Vagina (tissue), 2 donors: ENCODE results near the gene UGT1A6. TPM values are rescaled to one million over a fixed set of nuclear protein-coding genes. Genes with fewer than 3 reads are reported as not detected.

Experiments used
- DNase-seq, 2 donors: peaks; one replicate each; pipeline ENCODE4 v3.0.0-alpha.2; 2017; ENCODE audit errors: extremely low spot score in 2 of 2
- H3K27ac ChIP-seq: fragments of 200-600 bp; sonication (generic); one replicate; pipeline ENCODE4 v1.5.1; 2019
- H3K27me3 ChIP-seq: fragments of 200-600 bp; sonication (generic); one replicate; pipeline ENCODE4 v1.5.1; 2019
- H3K36me3 ChIP-seq, 2 donors: fragments of 200-600 bp; sonication (generic); one replicate each; pipeline ENCODE4 v1.5.1; 2017 to 2019
- H3K4me1 ChIP-seq: fragments of 200-600 bp; sonication (generic); one replicate; pipeline ENCODE4 v1.5.1; 2019
- H3K4me3 ChIP-seq, 2 donors: fragments of 200-600 bp; sonication (generic); 1 replicate in 1 of 2; 2 replicates in 1 of 2; pipeline ENCODE4 v1.5.1; 2016 to 2019
- H3K9me3 ChIP-seq: fragments of 200-600 bp; sonication (generic); one replicate; pipeline ENCODE4 v1.5.1; 2019
- CTCF ChIP-seq, 3 experiments: fragments of 450-650 bp in 2 of 3; fragments of 200-600 bp in 1 of 3; sonication (generic) in 1 of 3; IDR thresholded peaks; one replicate each; pipeline ENCODE4 v1.5.1; 2017 to 2019; ENCODE audit warnings: antibody characterized with exemption in 3 of 3, mild to moderate bottlenecking in 2 of 3, moderate library complexity in 2 of 3
- POLR2A ChIP-seq, 2 donors: fragments of 450-650 bp; IDR thresholded peaks; one replicate each; pipeline ENCODE4 v1.6.1; 2017; ENCODE audit warnings: antibody characterized with exemption in 2 of 2, mild to moderate bottlenecking in 2 of 2, moderate library complexity in 2 of 2
- POLR2AphosphoS5 ChIP-seq, 2 donors: sonication (generic); formaldehyde crosslinking; IDR thresholded peaks; one replicate each; pipeline ENCODE4 v1.9.0; 2017; ENCODE audit warnings: antibody characterized with exemption in 2 of 2, mild to moderate bottlenecking in 2 of 2, low read depth in 1 of 2; ENCODE audit not compliant: insufficient read depth in 1 of 2
- intact Hi-C: fragments of 100-400 bp; cut with DNase I; formaldehyde crosslinking; loops from one replicate; pipeline ENCODE4 v1.15.1; 2023
- total RNA-seq: library from RNA; depleted of rRNA; stranded (reverse); fragments of >200 nt; gene quantifications from one replicate; pipeline ENCODE4 v1.2.3, GENCODE V29; 2016

UGT1A6 gene
- total RNA-seq, 1 donor from 2014 or later = 14.0 TPM

- H3K9me3 ChIP-seq = no peaks in the 10 kb centered on the region
- no peaks in the 10 kb centered on the region for H3K36me3 ChIP-seq
- H3K4me3 ChIP-seq = no peak overlapping the region
- no peak for DNase-seq
- intact Hi-C loops = no loop called here
- H3K27me3 ChIP-seq = no peaks in the 10 kb centered on the region
- TF ChIP-seq POLR2AphosphoS5 (IDR thresholded peaks at IDR 0.05; ENCODE audit: insufficient read depth in 1 of 2, low read depth in 1 of 2) = no peak
- H3K4me1 ChIP-seq = no peaks in the 10 kb centered on the region
- no peak overlapping the region for H3K27ac ChIP-seq
Observed at GRCh38 chr2:233668605-233669260, 24.0 kb upstream of the UGT1A6 start.

- H3K4me1 ChIP-seq = no peaks in the 10 kb centered on the region
- no peak within 1 kb of the TSS for H3K27ac ChIP-seq
- no peak within 1 kb of the TSS for H3K4me3 ChIP-seq
- H3K27me3 ChIP-seq = no peaks in the 10 kb centered on the region
- H3K36me3 ChIP-seq = no peaks in the 10 kb centered on the region
- TF ChIP-seq CTCF (IDR thresholded peaks at IDR 0.05) (no peak), POLR2AphosphoS5 (IDR thresholded peaks at IDR 0.05; ENCODE audit: insufficient read depth in 1 of 2, low read depth in 1 of 2) (no peak), POLR2A (IDR thresholded peaks at IDR 0.05) (no peak)
- no peaks in the 10 kb centered on the region for H3K9me3 ChIP-seq
- DNase-seq = no peak
- intact Hi-C loops = no loop called here
Observed at GRCh38 chr2:233671290-233672161, 21.2 kb upstream of the UGT1A6 start, which contains the start of gene UGT1A9. UGT1A9 (plus strand) TSS chr2:233671898; CDS start chr2:233671935, 37 bp downstream.

GRCh38 chr2:233672886-233673285 lies 19.8 kb upstream of the UGT1A6 start:
- H3K4me3 ChIP-seq = no peak overlapping the region

GRCh38 chr2:233673896-233674295 lies 18.8 kb upstream of the UGT1A6 start:
- Histone ChIP-seq H3K27ac (no peak overlapping the region), H3K9me3 (no peaks in the 10 kb centered on the region), H3K4me3 (no peak overlapping the region), H3K27me3 (no peaks in the 10 kb centered on the region), H3K36me3 (no peaks in the 10 kb centered on the region), H3K4me1 (no peaks in the 10 kb centered on the region)
- DNase-seq = no peak
- intact Hi-C loops = no loop called here
- TF ChIP-seq CTCF (IDR thresholded peaks at IDR 0.05) (no peak), POLR2A (IDR thresholded peaks at IDR 0.05) (no peak), POLR2AphosphoS5 (IDR thresholded peaks at IDR 0.05; ENCODE audit: insufficient read depth in 1 of 2, low read depth in 1 of 2) (no peak)

More at GRCh38 chr2:233672886-233673285, 19.8 kb upstream of the UGT1A6 start:
- intact Hi-C loops = no loop called here
- Histone ChIP-seq H3K36me3 (no peaks in the 10 kb centered on the region), H3K27me3 (no peaks in the 10 kb centered on the region), H3K9me3 (no peaks in the 10 kb centered on the region), H3K4me1 (no peaks in the 10 kb centered on the region), H3K27ac (no peak overlapping the region)
- TF ChIP-seq POLR2A (IDR thresholded peaks at IDR 0.05) (no peak), CTCF (IDR thresholded peaks at IDR 0.05) (no peak), POLR2AphosphoS5 (IDR thresholded peaks at IDR 0.05; ENCODE audit: insufficient read depth in 1 of 2, low read depth in 1 of 2) (no peak)
- DNase-seq = no peak

GRCh38 chr2:233674314-233674713 lies 18.4 kb upstream of the UGT1A6 start:
- intact Hi-C loops = no loop called here
- Histone ChIP-seq H3K4me3 (no peak overlapping the region), H3K27ac (no peak overlapping the region), H3K4me1 (no peaks in the 10 kb centered on the region), H3K9me3 (no peaks in the 10 kb centered on the region), H3K36me3 (no peaks in the 10 kb centered on the region), H3K27me3 (no peaks in the 10 kb centered on the region)
- TF ChIP-seq POLR2A (IDR thresholded peaks at IDR 0.05) (no peak), CTCF (IDR thresholded peaks at IDR 0.05) (no peak), POLR2AphosphoS5 (IDR thresholded peaks at IDR 0.05; ENCODE audit: insufficient read depth in 1 of 2, low read depth in 1 of 2) (no peak)
- DNase-seq = no peak
